Ishikawa (cell line): ENCODE data around the gene STON2.

ENCODE experiments used
- CEBPB ChIP-seq: IDR thresholded peaks from 2 replicates; pipeline ENCODE4 v1.6.1; 2012
- CREB1 ChIP-seq: IDR thresholded peaks from 2 replicates; pipeline ENCODE4 v1.6.1; 2012; ENCODE audit warnings: low read depth
- EGR1 ChIP-seq: IDR thresholded peaks from 2 replicates; pipeline ENCODE4 v1.6.1; 2012
- EP300 ChIP-seq: IDR thresholded peaks from 2 replicates; pipeline ENCODE4 v1.6.1; 2012; ENCODE audit warnings: borderline replicate concordance
- FOXM1 ChIP-seq: IDR thresholded peaks from 2 replicates; pipeline ENCODE4 v1.6.1; 2012; ENCODE audit warnings: low read depth, borderline replicate concordance
- NFIC ChIP-seq: IDR thresholded peaks from 2 replicates; pipeline ENCODE4 v1.6.1; 2012
- RAD21 ChIP-seq: IDR thresholded peaks from 2 replicates; pipeline ENCODE4 v1.6.1; 2012; ENCODE audit warnings: low read depth
- REST ChIP-seq: IDR thresholded peaks from 2 replicates; pipeline ENCODE4 v1.6.1; 2012; ENCODE audit warnings: low read depth, mild to moderate bottlenecking
- TAF1 ChIP-seq: IDR thresholded peaks from 2 replicates; pipeline ENCODE4 v1.6.1; 2012; ENCODE audit warnings: low read depth, mild to moderate bottlenecking
- TCF12 ChIP-seq: IDR thresholded peaks from 2 replicates; pipeline ENCODE4 v1.6.1; 2012; ENCODE audit warnings: low read depth
- TEAD4 ChIP-seq: IDR thresholded peaks from 2 replicates; pipeline ENCODE4 v1.6.1; 2012
- USF1 ChIP-seq: IDR thresholded peaks from 2 replicates; pipeline ENCODE4 v1.6.1; 2012
- YY1 ChIP-seq: IDR thresholded peaks from 2 replicates; pipeline ENCODE4 v1.6.1; 2012; ENCODE audit warnings: low read depth
- ZBTB7A ChIP-seq: IDR thresholded peaks from 2 replicates; pipeline ENCODE4 v1.6.1; 2012; ENCODE audit warnings: low read depth
- TF ChIP-seq, protein P1 (sequence below): IDR thresholded peaks from 2 replicates; pipeline ENCODE4 v1.6.1; 2012

STON2 gene

GRCh38 chr14:81311141-81311540 is 89.0 kb downstream of the STON2 start:
- no peak for TF ChIP-seq CEBPB
- TF ChIP-seq TCF12, result no peak
- TF ChIP-seq TEAD4, result no peak
- TF ChIP-seq CREB1, result no peak
- TF ChIP-seq ZBTB7A, result no peak
- TF ChIP-seq RAD21, result no peak
- no peak for TF ChIP-seq NFIC
- TF ChIP-seq TAF1, result no peak
- no peak for TF ChIP-seq FOXM1

GRCh38 chr14:81310606-81311005 is 89.5 kb downstream of the STON2 start:
- TF ChIP-seq CREB1 (no peak), CEBPB (no peak), NFIC (no peak), YY1 (no peak), REST (no peak), EP300 (no peak)

DNA sequence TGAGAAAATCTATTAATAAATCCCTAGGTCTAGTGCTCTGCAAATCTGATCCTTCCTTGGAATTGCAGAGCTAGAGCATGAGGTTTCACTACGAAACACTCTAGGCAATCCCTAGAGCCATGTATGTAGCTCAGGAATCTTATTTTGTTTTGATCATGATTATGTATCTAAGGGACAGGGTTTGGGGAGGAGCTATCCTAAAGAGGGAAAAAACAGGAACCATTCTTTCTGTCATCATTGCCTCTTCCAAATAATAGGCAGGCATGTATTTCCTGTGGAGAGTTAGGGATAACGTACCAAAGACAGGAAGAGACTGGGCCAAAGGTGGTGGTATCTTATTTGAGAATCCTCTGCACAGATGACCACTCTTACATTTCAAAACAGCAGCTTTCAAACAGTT is 90.6 kb downstream of the STON2 start:
- TF ChIP-seq YY1, result no peak
- no peak for TF ChIP-seq ZBTB7A
- TF ChIP-seq TCF12, result no peak
- TF ChIP-seq USF1, result no peak
- no peak for TF ChIP-seq CREB1
- TF ChIP-seq EP300, result no peak
- no peak for TF ChIP-seq TAF1
- no peak for TF ChIP-seq CEBPB
- TF ChIP-seq, protein P1, sequence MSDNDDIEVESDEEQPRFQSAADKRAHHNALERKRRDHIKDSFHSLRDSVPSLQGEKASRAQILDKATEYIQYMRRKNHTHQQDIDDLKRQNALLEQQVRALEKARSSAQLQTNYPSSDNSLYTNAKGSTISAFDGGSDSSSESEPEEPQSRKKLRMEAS, result no peak
- TF ChIP-seq FOXM1, result no peak
- no peak for TF ChIP-seq TEAD4
- no peak for TF ChIP-seq EGR1
- no peak for TF ChIP-seq REST

DNA sequence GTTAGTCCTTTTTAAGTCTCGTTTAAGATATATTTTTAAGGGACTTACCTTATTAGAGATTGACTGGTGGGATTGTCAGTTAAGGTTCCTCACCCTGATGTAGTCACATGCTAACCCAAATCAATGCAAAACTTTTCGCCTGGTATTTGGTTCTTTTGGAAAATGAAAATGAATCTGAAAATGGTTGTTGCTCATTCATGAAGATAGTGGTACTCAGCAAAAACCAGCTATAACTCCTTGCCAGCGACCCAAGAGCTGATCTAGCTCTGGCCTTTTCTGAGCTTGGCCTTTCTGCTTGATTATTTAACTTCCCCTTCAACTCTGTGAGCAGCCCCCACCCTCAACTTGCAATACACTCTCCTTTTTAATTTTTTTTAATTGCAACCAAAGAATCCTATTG is 94.4 kb downstream of the STON2 start:
- TF ChIP-seq EGR1, result no peak
- TF ChIP-seq RAD21, result no peak
- TF ChIP-seq FOXM1, result no peak
- TF ChIP-seq YY1, result no peak
- no peak for TF ChIP-seq TCF12

DNA sequence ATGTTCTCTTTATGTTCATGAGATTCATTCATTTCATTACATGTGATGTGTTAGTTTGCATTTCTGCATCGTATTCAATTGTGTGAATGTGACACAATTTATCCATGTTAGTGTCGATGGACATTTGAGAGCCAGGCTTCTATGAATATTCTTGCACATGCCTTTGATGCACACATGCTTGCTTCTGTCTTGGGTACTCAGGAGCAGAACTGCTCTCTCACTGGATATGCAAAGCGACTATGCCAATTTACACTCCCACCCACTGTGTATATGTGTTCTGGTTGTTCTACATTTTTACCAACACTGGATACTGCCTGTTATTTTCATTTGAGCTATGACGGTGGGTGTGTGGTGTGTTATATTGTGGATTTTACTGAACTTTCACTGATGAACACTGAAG is 95.1 kb downstream of the STON2 start:
- no peak for TF ChIP-seq USF1
- no peak for TF ChIP-seq CREB1
- TF ChIP-seq NFIC, result no peak
- no peak for TF ChIP-seq REST
- TF ChIP-seq RAD21, result no peak
- TF ChIP-seq EGR1, result no peak

GRCh38 chr14:81303258-81303935 is 96.7 kb downstream of the STON2 start:
- TF ChIP-seq NFIC (peak; percentile 74), FOXM1 (peak; percentile 80), CREB1 (no peak), EGR1 (no peak), REST (no peak; the same call in 1 of the 2 replicates), YY1 (0 out of 2 replicates have a peak, but pooled peaks have one; percentile 41), ZBTB7A (no peak), TCF12 (peak; percentile 99), RAD21 (no peak), EP300 (peak; percentile 93), CEBPB (peak; percentile 90), TAF1 (no peak), USF1 (no peak), TEAD4 (peak; percentile 77)
- TF ChIP-seq, protein P1, result peak; percentile 63
